Esophagus squamous epithelium (tissue), 5 donors: ENCODE results near the gene CCT4. TPM values are rescaled to one million over a fixed set of nuclear protein-coding genes. Genes with fewer than 3 reads are reported as not detected.
A peak's percentile ranks its signal among the peaks of the same experiment; 100 is the strongest.
"Not testable (repeated sequence)": the region's sequence is repeated elsewhere in the genome, so short reads cannot be mapped to it uniquely, and the experiment has no call there.

Experiments used
- DNase-seq: peaks from one replicate; lab custom pipeline; 2025; lab: John Stamatoyannopoulos, UW
- H3K27ac ChIP-seq, 4 donors: fragments of 200-600 bp; sonication (generic); one replicate each; pipeline ENCODE4 v1.5.1; 2016 to 2019; ENCODE audit warnings: mild to moderate bottlenecking in 1 of 4
- H3K27me3 ChIP-seq, 4 donors: fragments of 200-600 bp; sonication (generic); 1 replicate in 3 of 4; 2 replicates in 1 of 4; pipeline versions ENCODE4 v1.5.1 to v1.6.0; 2017 to 2021; ENCODE audit warnings: antibody characterized with exemption in 1 of 4
- H3K36me3 ChIP-seq, 3 donors: fragments of 200-600 bp; sonication (generic); one replicate each; pipeline ENCODE4 v1.5.1; 2016 to 2019
- H3K4me1 ChIP-seq, 3 donors: fragments of 200-600 bp; sonication (generic); one replicate each; pipeline ENCODE4 v1.5.1; 2017 to 2019
- H3K4me3 ChIP-seq, 4 donors: fragments of 200-600 bp; sonication (generic); 1 replicate in 3 of 4; 2 replicates in 1 of 4; pipeline ENCODE4 v1.5.1; 2016 to 2019; ENCODE audit warnings: mild to moderate bottlenecking in 2 of 4, moderate library complexity in 1 of 4
- H3K9me3 ChIP-seq, 3 donors: fragments of 200-600 bp; sonication (generic); one replicate each; pipeline ENCODE4 v1.5.1; 2016 to 2019
- POLR2A ChIP-seq, 4 donors: fragments of 450-650 bp; IDR thresholded peaks; one replicate each; pipeline ENCODE4 v1.6.1; 2017; ENCODE audit warnings: antibody characterized with exemption in 4 of 4, mild to moderate bottlenecking in 4 of 4, moderate library complexity in 3 of 4
- WGBS, 2 donors: methylation state at CpG; one replicate each; pipeline ENCODE4 v1.1.5; 2018; 5-methylcytosine and 5-hydroxymethylcytosine counted together
- intact Hi-C: fragments of 100-400 bp; cut with DNase I; formaldehyde crosslinking; loops from one replicate; pipeline ENCODE4 v1.15.0; 2022
- total RNA-seq, 4 donors: library from RNA; depleted of rRNA; stranded (reverse); fragments of >200 nt; gene quantifications; one replicate each; pipeline ENCODE4 v1.1.0, GENCODE V29; 2016
- TF ChIP-seq, protein P1 (sequence below), 6 experiments: fragments of 450-650 bp in 4 of 6; fragments of 200-600 bp in 2 of 6; sonication (generic) in 2 of 6; IDR thresholded peaks; one replicate each; pipeline ENCODE4 v1.5.1; 2016 to 2019; ENCODE audit warnings: antibody characterized with exemption in 6 of 6, mild to moderate bottlenecking in 4 of 6, moderate library complexity in 4 of 6
- donor health status: DM: yes; HTN: yes; CAD: no.

The CCT4 gene
- total RNA-seq, 4 donors from 2014 or later, result 59.3 to 126 (median 95.5) TPM

DNA sequence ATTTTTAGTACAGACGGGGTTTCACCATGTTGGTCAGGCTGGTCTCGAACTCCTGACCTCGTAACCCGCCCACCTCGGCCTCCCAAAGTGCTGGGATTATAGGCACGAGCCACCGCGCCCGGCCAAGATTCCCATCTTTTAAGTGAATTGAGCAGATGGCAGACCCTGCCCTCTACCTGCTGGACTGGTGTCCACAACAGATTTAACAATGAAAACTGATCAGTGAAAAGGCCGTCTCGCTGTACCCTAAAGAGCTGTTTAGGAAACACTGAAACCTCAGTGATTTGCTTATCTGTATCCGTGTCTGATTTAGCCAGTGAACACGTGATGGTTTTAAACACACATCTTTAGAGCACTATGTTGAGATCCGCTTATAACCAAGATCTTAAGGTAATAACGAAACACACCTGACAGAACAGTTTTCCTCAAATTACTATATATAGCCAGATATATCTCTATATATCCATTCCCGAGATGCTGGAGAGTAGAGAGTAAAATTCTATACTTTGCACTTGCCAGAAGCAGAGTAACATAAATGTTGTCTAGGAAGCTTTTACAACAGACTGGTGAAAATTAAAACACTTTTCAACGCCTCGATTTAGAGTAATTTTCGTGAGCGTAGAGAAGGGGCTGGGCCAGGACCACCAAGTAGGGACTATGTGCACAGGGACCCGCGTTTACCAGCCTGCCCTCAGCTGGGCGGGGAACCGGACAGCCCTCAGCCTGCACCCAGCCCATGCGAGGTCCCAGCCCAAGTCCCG, 35.2 kb downstream of the CCT4 start:
- no peak for DNase-seq
- H3K4me3 ChIP-seq, result peak overlapping the region; percentile 72 to 90 (median 78)
- H3K4me1 ChIP-seq, result peaks cover 0 to 21% (median 6%) of the 10 kb centered on the region in 3 donors
- H3K27me3 ChIP-seq, result no peaks in the 10 kb centered on the region
- intact Hi-C loops, result no loop called here
- TF ChIP-seq, protein P1, sequence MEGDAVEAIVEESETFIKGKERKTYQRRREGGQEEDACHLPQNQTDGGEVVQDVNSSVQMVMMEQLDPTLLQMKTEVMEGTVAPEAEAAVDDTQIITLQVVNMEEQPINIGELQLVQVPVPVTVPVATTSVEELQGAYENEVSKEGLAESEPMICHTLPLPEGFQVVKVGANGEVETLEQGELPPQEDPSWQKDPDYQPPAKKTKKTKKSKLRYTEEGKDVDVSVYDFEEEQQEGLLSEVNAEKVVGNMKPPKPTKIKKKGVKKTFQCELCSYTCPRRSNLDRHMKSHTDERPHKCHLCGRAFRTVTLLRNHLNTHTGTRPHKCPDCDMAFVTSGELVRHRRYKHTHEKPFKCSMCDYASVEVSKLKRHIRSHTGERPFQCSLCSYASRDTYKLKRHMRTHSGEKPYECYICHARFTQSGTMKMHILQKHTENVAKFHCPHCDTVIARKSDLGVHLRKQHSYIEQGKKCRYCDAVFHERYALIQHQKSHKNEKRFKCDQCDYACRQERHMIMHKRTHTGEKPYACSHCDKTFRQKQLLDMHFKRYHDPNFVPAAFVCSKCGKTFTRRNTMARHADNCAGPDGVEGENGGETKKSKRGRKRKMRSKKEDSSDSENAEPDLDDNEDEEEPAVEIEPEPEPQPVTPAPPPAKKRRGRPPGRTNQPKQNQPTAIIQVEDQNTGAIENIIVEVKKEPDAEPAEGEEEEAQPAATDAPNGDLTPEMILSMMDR (IDR thresholded peaks at IDR 0.05), result peak in 1 of 6 experiments; percentile 10
- no peak for TF ChIP-seq POLR2A (IDR thresholded peaks at IDR 0.05)
- H3K36me3 ChIP-seq, result no peaks in the 10 kb centered on the region
- H3K9me3 ChIP-seq, result no peaks in the 10 kb centered on the region
- peak overlapping the region; percentile 84 to 95 (median 93) for H3K27ac ChIP-seq
- 10 to 13% methylated on average over 24 to 26 of the region's 26 CpGs for WGBS, 2 donors

- intact Hi-C loops, DNase-seq, H3K27me3 ChIP-seq, H3K9me3 ChIP-seq, H3K4me3 ChIP-seq, H3K36me3 ChIP-seq, H3K27ac ChIP-seq: not testable (repeated sequence)
- H3K4me1 ChIP-seq, result peaks cover 0 to 21% (median 6%) of the 10 kb centered on the region in 3 donors
- WGBS, 2 donors, result 97% methylated on average over 10 of the region's 10 CpGs
Measured at GRCh38 chr2:61851270-61851669, 37.2 kb downstream of the CCT4 start.

- DNase-seq, result no peak
- H3K36me3 ChIP-seq, result peaks cover 0 to 9% (median 0%) of the 10 kb centered on the region in 3 donors
- H3K27me3 ChIP-seq, result no peaks in the 10 kb centered on the region
- WGBS, 2 donors, result 81 to 89% methylated on average over 3 of the region's 3 CpGs
- TF ChIP-seq, protein P1 (IDR thresholded peaks at IDR 0.05), result no peak
- TF ChIP-seq POLR2A (IDR thresholded peaks at IDR 0.05), result no peak
- H3K4me3 ChIP-seq, result no peak overlapping the region
- intact Hi-C loops, result no loop called here
- H3K27ac ChIP-seq, result no peak overlapping the region
- no peaks in the 10 kb centered on the region for H3K4me1 ChIP-seq
- H3K9me3 ChIP-seq, result no peaks in the 10 kb centered on the region
Measured at GRCh38 chr2:61845320-61845719, 43.1 kb downstream of the CCT4 start.

DNA sequence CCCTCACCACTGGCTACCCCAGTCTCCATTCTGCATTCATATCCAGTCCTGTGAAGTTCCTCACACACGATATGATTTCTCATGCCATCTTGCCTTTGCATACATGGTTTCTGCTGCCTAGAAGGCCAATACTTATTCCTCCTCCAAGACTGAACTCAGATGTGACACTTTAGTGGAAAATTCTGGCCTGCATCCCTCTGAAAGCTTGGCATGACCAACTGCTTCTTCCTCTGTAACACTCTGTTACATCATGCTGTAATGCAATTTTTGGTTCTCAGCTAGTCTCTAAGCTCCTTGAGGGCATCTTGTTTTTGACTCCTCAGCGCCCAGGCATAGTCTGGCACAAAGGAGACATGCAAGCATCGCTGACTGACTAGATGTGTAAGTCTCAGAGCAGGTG, 47.2 kb downstream of the CCT4 start:
- H3K27me3 ChIP-seq, result no peaks in the 10 kb centered on the region
- no peaks in the 10 kb centered on the region for H3K4me1 ChIP-seq
- 84 to 86% methylated on average over 3 of the region's 3 CpGs for WGBS, 2 donors
- peaks cover 0 to 14% (median 0%) of the 10 kb centered on the region in 3 donors for H3K36me3 ChIP-seq
- intact Hi-C loops, result no loop called here
- H3K4me3 ChIP-seq, result no peak overlapping the region
- TF ChIP-seq, protein P1 (IDR thresholded peaks at IDR 0.05), result no peak
- no peak for TF ChIP-seq POLR2A (IDR thresholded peaks at IDR 0.05)
- no peak for DNase-seq
- H3K27ac ChIP-seq, result no peak overlapping the region
- no peaks in the 10 kb centered on the region for H3K9me3 ChIP-seq

DNA sequence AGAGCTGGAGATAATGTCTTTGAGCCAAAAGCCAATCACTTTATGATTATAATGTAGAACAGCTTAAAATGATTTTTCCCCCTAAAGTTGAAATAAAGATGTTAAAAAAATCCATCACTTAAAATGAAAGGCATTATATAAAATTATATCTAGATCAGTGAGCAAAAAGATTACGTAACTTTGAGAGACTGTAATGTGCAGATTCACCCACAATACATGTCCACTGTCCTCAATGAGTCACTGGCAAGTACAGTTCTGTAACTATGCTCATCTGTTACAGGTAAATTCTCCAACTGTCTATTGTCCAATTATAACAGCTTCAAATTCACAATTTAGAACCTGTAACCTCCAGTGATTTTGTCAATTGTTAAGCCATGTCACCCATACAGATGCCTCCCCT, 53.6 kb downstream of the CCT4 start:
- TF ChIP-seq, protein P1 (IDR thresholded peaks at IDR 0.05), result no peak
- WGBS, 2 donors, result 43 to 93% methylated on average over 1 of the region's 1 CpG
- no peaks in the 10 kb centered on the region for H3K27me3 ChIP-seq
- no peaks in the 10 kb centered on the region for H3K4me1 ChIP-seq
- no peaks in the 10 kb centered on the region for H3K9me3 ChIP-seq
- no peak for DNase-seq
- no peak overlapping the region for H3K4me3 ChIP-seq
- peaks cover 0 to 5% (median 0%) of the 10 kb centered on the region in 3 donors for H3K36me3 ChIP-seq
- H3K27ac ChIP-seq, result no peak overlapping the region
- intact Hi-C loops, result no loop called here
